ENCODE results near the gene SLC4A9.
A peak's percentile ranks its signal among the peaks of the same experiment; 100 is the strongest.
"Not testable (repeated sequence)": the region's sequence is repeated elsewhere in the genome, so short reads cannot be mapped to it uniquely, and the experiment has no call there.

Gene SLC4A9

DNA sequence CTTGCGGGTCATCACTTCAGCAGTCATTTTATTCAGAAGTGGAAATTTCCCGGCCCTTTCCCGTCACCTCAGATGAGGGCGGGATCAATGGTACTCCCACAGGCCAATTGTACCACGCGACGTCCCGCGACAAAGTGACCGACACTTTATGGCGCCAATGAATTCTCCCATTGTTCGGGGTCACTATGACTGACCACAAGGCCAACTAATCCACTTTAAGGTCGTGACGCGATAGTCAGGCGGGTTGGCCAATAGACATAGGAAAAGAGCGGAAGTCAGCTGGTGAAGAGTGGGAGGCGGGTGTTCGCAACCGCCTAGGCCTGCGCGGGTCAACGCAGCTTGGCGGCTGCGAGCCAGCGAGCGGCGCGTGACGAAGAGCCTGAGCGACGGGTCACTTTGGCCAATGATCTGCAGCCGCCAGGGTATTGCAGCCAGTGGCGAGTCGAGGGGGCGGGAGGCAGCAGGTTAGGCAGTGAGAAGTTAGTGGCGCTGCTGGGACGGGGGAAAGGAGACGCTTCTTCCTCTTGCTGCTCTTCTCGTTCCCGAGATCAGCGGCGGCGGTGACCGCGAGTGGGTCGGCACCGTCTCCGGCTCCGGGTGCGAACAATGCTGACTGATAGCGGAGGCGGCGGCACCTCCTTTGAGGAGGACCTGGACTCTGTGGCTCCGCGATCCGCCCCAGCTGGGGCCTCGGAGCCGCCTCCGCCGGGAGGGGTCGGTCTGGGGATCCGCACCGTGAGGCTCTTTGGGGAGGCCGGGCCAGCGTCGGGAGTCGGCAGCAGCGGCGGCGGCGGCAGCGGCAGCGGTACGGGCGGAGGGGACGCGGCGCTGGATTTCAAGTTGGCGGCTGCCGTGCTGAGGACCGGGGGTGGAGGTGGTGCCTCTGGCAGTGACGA is 41.6 kb downstream of the SLC4A9 start, which contains the start of gene ANKHD1:
Gene ANKHD1, plus strand, starts transcription at position 472 of the 896 bp plus-strand sequence. Its CDS starts 135 bp downstream, at position 607.
- DNase-seq = peak; percentile 94

DNA sequence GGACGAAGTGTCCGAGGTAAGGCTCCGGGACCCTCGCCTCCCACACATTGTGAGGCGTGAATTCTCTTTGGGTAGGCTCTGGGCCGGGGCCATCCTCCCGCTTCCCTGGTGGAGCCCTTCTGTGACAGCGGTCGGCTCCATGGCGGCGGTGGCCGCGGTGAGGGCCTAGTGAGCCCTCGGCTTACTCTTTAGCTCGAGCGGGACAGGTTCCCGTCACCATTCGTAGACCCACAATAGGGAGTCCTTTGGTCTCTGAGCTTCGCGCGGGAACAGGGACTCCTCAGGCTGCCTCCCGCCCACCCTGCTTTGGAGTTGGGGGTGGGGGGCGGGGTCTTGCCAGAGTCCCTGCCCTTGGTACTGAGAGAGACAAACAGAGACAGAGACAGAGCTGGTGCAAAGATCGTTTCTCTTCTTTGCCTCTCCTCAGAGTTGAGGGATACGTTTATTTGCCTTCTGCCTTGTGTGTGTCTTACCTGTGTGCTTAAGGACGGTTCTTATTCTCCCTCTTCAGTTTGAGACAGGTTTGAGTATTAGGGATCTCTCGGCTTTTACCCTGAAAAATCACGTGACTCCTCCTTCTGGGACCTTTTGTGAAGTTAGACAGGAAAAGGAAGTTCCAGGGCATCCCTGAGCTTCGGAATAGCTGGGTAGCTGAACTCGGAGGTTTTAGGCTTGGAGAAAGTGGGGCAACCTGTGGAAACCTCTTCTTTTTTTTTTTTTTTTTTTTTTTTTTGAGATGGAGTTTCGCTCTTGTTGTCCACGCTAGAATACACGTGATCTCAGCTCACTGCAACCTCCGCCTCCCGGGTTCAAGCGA is 42.5 kb downstream of the SLC4A9 start:
- peak; percentile 42 for DNase-seq

DNA sequence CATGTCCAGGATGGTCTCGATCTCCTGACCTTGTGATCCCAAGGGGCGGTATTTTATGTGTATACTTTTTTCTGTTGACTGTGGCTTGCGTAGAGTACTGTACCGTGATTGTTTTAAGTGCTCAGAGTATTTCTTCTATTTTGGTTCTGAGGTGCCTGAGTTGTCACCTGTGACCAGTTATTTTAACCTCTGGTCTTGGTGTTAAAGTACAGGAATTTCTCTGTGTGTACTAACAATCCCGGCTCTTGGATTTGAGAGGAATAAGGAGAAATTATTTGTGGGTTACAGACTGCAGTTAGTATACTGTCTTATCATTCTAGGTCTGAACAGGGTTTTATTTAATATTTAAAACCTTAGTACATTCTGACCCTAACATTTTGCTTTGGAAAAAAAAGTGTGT is 43.6 kb downstream of the SLC4A9 start:
- no peak for DNase-seq

DNA sequence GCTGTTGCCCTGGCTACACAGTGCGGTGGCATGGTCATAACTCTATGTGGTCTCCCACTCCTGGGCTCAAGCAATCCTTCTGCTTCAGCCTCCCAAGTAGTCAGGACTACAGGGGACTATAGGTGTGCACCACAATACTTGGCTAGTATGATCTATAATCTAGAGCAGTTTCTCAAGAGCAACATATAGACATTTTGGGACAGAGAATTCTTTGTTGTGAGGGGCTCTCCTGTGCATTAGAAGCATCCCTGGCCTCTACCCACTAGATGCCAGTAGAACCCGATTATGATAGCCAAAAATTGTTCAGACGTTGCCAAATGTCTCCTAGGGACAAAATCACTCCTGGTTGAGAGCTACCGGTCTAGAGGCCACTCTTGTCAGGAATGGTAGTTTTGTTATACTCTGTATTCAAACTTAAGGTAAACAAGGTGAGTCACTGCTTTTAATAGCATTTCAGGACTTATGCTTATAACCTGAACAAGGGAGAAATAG is 48.8 kb downstream of the SLC4A9 start:
- no peak for DNase-seq

DNA sequence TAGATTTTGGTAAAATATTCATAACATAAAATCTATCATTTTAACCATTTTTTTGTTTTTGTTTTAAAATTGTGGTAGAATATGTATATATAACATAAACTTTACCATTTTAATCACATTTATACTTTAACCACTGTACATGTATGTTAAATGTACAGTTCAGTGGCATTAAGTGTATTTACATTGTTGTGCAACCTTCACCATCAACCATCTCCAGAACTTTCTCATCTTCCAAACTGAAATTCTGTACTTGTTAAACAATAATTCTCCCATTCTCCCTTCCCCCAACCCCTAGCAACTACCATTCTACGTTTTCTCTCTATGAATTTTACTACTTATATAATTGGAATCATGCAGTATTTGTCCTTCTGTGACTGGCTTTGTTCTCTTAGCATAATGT is 53.2 kb downstream of the SLC4A9 start:
- no peak for DNase-seq

DNA sequence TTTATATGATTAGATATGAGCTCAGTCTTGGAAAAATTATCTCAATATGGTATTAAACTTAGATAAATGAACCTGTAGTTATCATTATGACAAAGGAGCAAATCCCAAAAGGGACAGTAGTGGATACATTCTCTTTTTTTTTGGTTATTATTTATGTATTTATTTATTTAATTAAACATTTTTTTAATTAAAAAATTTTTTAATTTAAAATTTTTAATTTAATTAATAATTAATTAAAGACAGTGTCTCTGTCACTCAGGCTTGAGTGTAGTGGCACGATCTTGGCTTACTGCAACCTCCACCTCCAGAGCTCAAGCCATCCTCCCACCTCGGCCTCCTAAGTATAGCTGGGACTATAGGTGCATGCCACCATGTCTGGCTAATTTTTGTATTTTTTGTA is 57.2 kb downstream of the SLC4A9 start:
- DNase-seq = no peak

DNA sequence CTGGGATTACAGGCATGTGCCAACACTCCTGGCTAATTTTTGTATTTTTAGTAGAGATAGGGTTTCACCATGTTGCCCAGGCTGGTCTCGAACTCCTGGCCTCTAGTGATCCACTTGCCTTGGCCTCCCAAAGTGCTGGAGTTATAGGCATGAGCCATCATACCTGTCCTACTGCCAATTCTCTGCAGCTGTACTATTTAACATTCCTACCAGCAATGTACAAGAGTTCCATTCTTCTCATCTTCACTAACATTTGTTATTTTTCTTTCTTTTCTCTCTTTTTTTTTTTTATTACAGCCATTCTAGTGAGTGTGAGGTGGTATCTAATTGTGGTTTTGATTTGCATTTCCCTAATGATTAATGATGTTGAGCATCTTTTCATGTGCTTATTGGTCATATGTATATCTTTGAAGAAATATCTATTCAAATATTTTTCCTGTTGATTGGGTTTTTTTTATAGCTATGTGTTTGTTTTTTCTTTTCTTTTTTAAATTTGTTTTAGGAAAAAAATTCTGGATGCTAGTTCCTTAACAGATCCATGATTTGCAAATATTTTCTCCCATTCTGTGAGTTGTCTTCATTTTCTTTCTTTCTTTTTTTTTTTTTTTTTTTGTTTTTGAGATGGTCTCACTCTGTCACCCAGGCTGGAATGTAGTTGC is 59.0 kb downstream of the SLC4A9 start:
- DNase-seq = no peak

DNA sequence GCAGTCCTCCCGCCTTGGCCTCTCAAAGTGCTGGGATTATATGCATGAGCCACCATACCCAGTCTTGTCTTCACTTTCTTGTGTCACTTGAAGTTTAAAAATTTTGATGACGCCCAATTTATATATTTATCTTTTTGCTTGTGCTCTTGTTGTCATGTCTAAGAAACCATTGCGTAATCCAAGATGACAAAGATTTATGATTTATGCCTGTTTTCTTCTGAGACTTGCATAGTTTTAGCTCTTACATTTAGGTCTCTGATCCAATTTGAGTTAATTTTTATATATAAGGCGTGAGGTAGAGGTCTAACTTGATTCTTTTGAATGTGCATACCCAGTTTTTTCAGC is 60.2 kb downstream of the SLC4A9 start:
- DNase-seq = no peak

DNA sequence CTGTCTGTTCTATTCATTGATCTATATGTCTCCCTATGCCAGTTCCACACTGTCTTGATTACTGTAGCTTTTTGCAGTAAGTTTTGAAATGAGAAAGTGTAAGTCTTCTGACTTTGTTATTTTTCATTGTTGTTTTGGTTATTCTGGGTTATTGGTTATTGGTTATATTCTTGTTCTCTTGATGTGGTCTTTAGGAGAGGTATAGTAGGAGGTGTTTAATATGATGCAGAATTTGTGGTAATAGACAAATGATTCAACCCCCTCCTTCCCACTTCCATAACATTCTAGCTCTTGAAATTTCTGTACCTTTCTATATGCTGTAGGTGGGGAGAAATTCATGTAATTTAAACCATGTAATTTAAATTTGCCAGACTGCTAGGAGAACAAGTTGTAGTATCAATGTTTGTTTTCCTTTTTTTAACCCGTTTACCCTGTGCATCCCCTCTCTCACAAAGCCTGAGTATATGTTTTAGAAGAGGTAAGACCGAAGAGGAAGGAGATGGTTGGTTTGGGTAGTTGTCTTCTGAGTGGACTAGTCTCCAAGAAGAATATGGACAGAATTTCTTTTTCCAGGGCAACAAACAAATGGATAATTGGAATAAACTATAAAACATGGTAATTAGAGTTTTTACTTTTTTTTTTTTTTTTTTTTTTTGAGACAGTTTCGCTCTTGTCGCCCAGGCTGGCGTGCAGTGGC is 60.8 kb downstream of the SLC4A9 start:
- DNase-seq = no peak

DNA sequence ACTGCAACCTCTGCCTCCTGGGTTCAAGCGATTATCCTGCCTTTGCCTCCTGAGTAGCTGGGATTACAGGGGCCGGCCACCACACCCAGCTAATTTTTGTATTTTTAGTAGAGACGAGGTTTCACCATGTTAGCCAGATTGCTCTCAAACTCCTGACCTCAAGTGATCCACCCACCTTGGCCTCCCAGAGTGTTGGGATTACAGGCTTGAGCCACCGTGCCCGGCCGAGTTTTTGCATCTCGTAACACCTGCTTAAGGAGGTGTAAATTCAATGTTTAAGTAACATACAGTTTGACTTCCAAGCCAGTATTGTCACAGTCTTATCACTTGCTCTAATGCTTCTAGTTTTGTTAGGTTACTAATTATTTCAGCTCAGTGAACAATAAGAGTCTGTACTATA is 61.4 kb downstream of the SLC4A9 start:
- DNase-seq = not testable (repeated sequence)

DNA sequence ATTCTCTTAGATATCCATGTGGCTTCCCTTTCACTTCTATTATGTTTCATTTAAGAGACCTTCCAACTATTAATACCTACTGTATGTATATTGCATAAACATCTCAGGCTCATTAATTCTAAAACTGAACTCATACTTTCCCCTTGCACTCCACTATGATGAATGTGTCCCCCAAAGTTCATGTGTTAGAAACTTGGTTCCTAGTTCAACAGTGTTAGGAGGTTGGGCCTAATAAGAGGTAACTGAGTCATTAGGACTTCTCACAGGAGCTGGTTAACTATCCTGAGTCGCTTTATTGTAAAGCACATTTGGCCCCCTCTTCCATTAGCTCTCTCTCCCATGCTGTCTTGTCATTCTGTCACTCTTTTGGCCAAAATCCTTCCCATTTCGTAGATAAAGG is 63.6 kb downstream of the SLC4A9 start:
- no peak for DNase-seq

DNA sequence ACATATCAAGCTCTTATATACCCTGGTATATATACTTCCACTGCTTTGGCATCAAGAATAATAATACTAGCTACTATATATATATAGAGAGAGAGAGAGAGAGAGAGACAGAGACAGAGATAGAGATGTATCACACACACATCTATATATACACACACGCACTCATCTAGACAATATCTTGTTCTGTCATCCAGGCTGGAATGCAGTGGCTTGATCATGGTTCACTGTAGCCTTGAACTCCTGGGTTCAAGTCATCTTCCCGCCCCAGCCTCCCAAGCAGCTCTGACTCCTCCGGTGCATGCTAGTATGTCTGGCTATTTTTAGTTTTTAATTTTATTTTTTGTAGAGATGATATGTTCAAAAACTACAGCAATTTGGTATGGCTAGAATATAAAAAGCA is 64.1 kb downstream of the SLC4A9 start:
- no peak for DNase-seq
